ENCODE data around the gene BICD1.
"Not testable (repeated sequence)": the region's sequence is repeated elsewhere in the genome, so short reads cannot be mapped to it uniquely, and the experiment has no call there.

Gene BICD1

GRCh38 chr12:32196250-32197198, 89.9 kb downstream of the BICD1 start:
- no peak for DNase-seq

- no peak for DNase-seq
Measured at GRCh38 chr12:32197421-32197820, 90.8 kb downstream of the BICD1 start.

GRCh38 chr12:32198555-32198954, 91.9 kb downstream of the BICD1 start:
- DNase-seq = no peak

DNA sequence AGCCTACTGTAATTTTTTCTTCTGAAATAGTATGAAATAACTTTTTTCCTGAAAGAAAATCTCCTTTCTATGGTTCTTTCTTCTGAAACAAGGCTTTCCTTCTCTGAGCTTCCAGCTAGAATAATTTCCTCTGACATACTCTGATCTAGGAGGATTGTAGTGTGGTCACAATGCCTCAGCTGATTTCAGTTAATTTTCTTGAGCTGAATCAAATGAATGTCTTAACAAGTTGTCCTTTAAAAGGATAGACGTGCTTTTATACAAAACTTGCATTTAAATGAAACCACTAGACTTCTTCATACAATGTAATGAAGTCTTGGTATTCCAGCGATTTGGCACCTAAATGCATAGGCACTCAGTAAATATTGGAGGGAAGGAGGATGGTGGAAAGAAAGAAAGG, 94.4 kb downstream of the BICD1 start:
- DNase-seq = no peak

DNA sequence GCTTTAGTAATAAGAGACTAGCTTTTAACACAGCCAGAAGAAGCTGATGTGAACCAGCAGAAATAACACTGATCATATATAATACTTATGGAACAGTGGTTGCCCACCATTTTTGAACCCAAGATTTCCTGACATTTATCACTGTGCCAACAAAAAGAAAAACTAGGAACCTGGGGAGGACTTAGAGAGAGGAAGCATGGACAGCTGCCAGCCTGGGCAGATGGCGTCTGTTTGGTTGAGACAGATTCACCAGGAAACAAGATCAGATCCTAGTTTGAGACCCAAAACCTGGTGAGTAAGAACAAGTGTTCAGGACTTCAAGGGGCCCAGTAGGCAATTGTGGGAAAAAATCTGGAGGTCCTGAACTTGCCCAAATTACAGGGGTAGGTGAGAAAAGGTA, 95.3 kb downstream of the BICD1 start:
- DNase-seq = no peak

GRCh38 chr12:32205731-32206130, 99.1 kb downstream of the BICD1 start:
- no peak for DNase-seq

- DNase-seq = no peak
Measured at GRCh38 chr12:32208355-32208754, 101.7 kb downstream of the BICD1 start.

- no peak for DNase-seq
Measured at GRCh38 chr12:32211066-32211899, 104.6 kb downstream of the BICD1 start.

DNA sequence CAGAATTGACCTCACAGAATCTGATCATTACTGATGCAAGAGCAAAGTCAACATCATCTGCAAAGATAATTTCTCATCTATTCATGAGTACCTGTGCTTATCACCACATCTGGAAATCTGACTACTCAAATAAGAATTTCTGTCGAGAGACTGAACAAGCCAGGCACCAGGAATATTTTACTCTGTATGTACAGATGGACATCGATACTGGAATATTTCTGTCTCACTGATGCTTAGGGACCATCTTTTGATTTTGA, 105.2 kb downstream of the BICD1 start:
- DNase-seq = no peak

GRCh38 chr12:32214723-32215122, 108.1 kb downstream of the BICD1 start:
- no peak for DNase-seq

DNA sequence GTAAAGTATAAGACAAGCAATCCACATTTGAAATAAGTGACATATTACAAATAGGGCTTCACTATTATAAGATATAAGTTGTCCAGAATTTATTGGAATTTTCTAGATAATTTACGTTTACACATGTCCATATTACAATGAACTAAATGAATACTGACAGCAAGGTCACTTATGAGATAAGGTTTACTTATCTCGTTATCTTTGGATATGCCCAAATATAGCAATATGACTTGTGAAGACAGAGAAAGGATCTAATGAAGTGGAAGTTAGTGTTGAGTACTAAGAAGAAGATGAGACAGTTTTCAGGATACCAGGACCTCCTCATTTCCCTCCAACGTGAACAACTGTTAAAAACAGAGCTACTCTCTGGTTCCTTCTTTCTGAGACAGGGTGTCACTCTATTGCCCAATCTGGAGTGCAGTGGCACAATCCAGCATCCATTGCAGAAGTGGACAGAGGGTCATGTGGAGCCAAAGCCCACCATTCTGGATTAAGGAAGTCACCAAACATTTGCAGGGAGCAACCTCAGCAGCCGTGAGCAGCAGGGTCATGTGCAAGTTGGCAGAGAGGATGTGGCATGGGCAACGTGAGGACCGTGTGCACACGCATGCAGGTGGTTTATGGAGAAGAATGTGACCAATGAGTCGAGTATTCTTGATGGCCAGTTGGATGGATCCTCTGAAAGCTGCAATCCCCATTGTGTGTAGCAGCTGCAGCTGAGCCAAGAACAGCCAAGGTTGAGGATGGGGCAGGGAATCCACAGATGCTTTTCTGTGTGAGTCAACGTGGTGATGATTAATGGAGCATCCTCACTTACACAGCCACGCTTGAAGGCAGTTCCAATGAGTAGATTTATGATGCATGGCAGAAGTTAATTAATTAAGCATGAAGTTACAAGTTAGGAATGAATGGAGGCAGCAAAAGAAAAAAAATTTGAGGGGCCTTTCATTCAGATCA, 111.0 kb downstream of the BICD1 start:
- DNase-seq = no peak

DNA sequence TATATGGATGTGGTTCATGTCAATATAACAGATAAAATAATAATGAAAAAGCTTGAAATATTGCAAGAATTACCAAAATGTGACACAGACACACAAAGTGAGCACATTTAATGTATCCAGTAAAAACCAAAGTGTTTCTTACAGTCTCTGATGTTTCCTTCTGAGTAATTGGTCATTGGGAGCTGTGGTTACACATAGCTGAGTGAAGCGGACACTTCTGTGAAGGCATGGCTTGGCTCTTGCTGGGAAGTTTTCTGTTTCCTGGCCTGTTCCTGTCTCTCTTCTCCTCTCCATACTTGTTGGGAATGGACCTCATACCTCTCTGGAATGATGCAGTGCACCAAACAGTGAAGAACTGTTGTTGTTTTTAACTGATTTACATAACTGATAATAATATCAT, 117.3 kb downstream of the BICD1 start:
- no peak for DNase-seq

DNA sequence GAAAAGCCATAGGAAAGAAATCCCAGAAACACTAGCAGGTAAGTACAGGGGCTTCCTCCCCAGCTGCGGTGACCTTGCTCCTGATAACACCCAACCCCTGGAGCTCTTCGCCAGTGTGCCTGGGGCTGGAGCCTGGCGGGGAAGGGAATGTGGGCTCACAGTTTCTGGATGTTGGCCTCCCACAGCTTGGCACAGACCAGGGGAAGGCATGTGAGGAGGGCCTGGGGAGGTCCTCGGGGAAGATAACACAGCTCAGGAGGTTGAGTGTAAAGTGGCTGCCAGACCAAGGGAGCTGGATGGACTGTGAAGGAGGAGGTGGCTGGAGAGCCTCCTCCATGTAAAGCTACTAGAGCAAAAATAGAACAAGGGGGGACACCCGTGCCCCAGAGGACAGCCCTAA, 120.1 kb downstream of the BICD1 start:
- no peak for DNase-seq

- no peak for DNase-seq
Measured at GRCh38 chr12:32229971-32230612, 123.4 kb downstream of the BICD1 start.

GRCh38 chr12:32230613-32230993, 124.0 kb downstream of the BICD1 start:
- no peak for DNase-seq

- not testable (repeated sequence) for DNase-seq
Measured at GRCh38 chr12:32231361-32231760, 124.7 kb downstream of the BICD1 start.

- no peak for DNase-seq
Measured at GRCh38 chr12:32233568-32233967, 126.9 kb downstream of the BICD1 start.

DNA sequence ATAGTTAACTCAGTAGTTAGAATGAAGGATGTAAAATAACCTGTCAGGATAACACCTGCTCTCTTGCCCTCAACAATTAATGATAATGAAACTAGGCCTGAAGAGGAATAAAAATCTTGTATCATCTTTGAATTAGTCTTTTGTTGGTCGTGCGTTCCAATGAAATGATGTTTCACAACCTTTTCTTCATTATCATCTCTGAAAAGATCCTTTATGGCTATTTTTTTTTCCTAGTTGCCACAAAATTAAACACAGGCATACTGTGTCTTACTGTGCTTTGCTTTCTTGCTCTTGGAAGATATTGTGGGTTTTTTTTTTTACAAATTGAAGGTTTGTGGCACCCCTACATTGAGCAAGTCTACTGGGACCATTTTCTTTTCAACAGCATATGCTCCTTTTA, 128.6 kb downstream of the BICD1 start:
- no peak for DNase-seq

GRCh38 chr12:32240162-32240561, 133.5 kb downstream of the BICD1 start:
- DNase-seq = no peak

DNA sequence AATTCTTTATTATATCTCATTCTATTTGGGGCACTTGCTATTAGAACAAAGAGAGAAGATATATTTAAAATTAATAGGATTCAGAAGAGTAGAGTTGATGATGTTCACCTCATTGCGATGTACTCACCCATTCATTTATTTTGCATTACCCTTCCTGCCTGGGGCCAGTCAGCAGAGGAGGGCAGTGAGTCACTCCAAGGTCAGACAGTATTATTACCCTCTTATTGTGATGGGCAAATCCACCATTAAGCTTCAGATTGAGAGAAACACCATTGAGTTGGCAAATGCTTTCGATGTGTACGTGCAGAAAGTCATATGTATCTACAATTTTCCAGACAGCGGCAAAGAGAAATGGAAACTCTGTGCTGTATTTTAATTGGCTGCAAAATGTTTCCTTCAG, 134.2 kb downstream of the BICD1 start:
- no peak for DNase-seq

DNA sequence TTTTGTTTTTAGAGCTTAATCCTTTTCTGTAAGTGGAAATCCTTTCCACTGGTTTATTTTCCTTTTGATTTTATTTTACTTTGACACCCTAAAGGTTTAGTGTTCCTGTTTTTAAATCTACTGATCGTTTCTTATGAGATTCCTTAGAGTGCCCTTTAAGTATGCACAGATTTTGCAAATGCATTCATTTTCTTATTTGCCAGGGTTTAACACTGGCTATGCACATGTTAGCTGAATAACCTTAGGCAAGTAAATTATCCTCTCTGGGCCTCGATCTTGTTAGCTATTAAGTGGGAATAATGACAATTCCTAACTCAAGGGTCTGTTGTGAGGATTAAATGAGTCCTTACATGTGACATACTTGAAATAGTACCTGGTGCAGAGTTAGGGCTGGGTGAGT, 136.0 kb downstream of the BICD1 start:
- DNase-seq = no peak

- DNase-seq = no peak
Measured at GRCh38 chr12:32248441-32249140, 141.9 kb downstream of the BICD1 start.
